ENCODE results near the gene AFF3. TPM values are rescaled to one million over a fixed set of nuclear protein-coding genes. Genes with fewer than 3 reads are reported as not detected.
A peak's percentile ranks its signal among the peaks of the same experiment; 100 is the strongest.
"Not testable (repeated sequence)": the region's sequence is repeated elsewhere in the genome, so short reads cannot be mapped to it uniquely, and the experiment has no call there.

Gene AFF3
- total and polyA plus RNA-seq, 9 donors: 2.4 to 7.2 (median 3.7) TPM

DNA sequence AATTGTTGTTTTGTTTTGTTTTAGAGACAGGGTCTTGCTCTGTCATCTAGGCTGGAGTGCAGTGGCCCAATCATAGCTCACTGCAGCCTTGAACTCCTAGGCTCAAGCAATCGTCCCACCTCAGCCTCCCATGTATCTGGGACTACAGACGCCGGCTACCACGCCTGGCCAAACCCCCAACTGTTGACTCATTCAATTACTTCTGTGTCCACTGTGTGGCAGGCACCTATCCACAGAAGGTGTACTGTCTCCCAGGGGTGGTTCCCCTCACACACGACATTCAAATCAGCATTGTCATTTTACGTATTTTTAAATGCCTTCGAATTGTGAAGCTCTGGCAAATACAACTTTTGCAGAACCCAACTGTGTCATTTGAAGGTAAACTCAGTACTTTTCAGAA is 464.6 kb downstream of the AFF3 start:
- 86% methylated on average over 5 of the region's 7 CpGs for WGBS (ENCODE audit: insufficient coverage)

DNA sequence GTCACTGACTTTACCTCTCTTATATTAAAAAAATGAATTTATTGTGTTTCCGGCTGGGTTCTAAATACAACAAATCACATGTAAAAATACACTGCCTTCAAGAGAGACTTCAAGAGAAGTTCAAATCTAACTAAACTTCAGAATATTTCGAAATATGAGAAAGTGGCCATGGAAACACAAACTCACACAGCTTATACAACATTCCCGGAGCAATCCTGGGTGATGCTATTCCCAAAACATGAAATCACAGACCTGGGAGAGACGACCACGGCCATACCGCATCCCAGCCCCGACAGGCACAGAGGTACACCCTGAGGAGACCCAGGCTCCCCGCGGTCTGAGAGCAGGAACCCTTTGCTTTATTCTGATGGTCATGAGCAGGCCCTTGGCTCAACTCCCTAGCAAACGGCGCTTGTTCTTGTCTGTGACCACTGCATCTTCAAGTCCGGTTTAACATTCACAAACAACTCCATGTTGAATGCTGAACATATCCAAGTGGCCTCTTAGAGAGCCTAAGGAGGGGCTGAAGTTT is 467.2 kb downstream of the AFF3 start:
- Histone ChIP-seq H3K4me1 (ENCODE audit: control insufficient read depth, insufficient read depth, low read length) (no peaks in the 10 kb centered on the region), H3K27me3 (ENCODE audit: control insufficient read depth, insufficient read depth, low read length) (no peaks in the 10 kb centered on the region), H3K4me3 (ENCODE audit: low read length) (no peak overlapping the region), H3K36me3 (ENCODE audit: control insufficient read depth, insufficient read depth, low read length) (no peaks in the 10 kb centered on the region), H3K27ac (ENCODE audit: low read length) (no peak overlapping the region), H3K9me3 (replicated peaks; ENCODE audit: control insufficient read depth, low read depth, low read length) (no peaks in the 10 kb centered on the region)
- DNase-seq: no peak
- WGBS (ENCODE audit: insufficient coverage): 84% methylated on average over 3 of the region's 12 CpGs

More for the DNA sequence above, 464.6 kb downstream of the AFF3 start:
- H3K27ac ChIP-seq (ENCODE audit: low read length): no peak overlapping the region
- DNase-seq: no peak
- no peaks in the 10 kb centered on the region for H3K27me3 ChIP-seq (ENCODE audit: control insufficient read depth, insufficient read depth, low read length)
- no peaks in the 10 kb centered on the region for H3K4me1 ChIP-seq (ENCODE audit: control insufficient read depth, insufficient read depth, low read length)
- H3K4me3 ChIP-seq (ENCODE audit: low read length): no peak overlapping the region
- no peaks in the 10 kb centered on the region for H3K36me3 ChIP-seq (ENCODE audit: control insufficient read depth, insufficient read depth, low read length)
- no peaks in the 10 kb centered on the region for H3K9me3 ChIP-seq (replicated peaks; ENCODE audit: control insufficient read depth, low read depth, low read length)

DNA sequence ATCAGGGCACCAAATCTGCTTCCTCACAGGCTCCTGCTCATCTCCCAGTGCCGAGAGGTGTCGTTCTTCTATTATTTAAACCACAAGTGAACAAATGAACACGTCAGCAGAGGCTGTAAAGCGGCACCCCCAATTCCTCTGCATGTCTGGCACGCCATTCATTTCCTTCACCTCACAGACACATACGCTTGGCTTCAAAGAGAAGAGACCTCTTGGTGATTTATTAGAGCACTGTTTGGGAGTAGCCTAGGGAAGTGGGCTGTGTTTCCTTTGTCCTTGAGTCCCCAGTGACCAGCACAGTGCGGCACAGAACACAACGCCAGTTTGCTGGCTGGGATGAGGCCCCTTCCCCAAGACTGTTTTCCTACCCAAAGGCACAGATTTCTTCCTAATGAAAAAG is 468.3 kb downstream of the AFF3 start:
- Histone ChIP-seq H3K27me3 (ENCODE audit: control insufficient read depth, insufficient read depth, low read length) (no peaks in the 10 kb centered on the region), H3K36me3 (ENCODE audit: control insufficient read depth, insufficient read depth, low read length) (no peaks in the 10 kb centered on the region), H3K4me1 (ENCODE audit: control insufficient read depth, insufficient read depth, low read length) (no peaks in the 10 kb centered on the region), H3K9me3 (replicated peaks; ENCODE audit: control insufficient read depth, low read depth, low read length) (peaks cover under 1% of the 10 kb centered on the region), H3K4me3 (ENCODE audit: low read length) (no peak overlapping the region), H3K27ac (ENCODE audit: low read length) (no peak overlapping the region)
- 71% methylated on average over 4 of the region's 8 CpGs for WGBS (ENCODE audit: insufficient coverage)
- no peak for DNase-seq

DNA sequence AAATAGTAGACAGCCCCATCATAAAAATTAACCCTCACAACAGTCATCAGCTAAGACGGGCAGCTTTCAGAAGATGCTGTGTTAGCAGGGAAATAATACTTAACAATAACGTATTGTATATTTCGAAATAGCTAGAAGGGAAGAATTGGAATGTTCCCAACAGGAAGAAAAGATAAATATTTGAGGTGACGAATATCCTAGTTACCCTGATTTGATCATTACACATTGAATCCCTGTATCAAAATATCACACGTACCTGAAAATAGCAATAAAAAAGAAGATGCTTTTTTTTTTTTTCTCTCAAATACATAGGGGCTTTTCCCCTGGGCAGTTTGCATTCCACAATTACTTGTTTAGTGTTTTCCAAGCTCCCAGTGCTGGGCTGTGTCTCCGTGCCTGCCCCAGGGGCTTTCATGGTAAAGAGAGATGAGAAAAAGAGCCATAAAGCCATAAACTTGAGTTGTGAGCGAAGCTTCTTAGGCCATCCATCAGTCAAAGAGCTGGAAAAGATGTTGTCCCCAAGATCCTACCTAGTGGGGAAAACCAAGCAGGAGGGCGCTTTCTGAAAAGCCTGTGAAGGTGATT is 469.5 kb downstream of the AFF3 start:
- Histone ChIP-seq H3K9me3 (replicated peaks; ENCODE audit: control insufficient read depth, low read depth, low read length) (peaks cover 8% of the 10 kb centered on the region), H3K4me1 (ENCODE audit: control insufficient read depth, insufficient read depth, low read length) (no peaks in the 10 kb centered on the region), H3K27ac (ENCODE audit: low read length) (no peak overlapping the region), H3K36me3 (ENCODE audit: control insufficient read depth, insufficient read depth, low read length) (no peaks in the 10 kb centered on the region), H3K4me3 (ENCODE audit: low read length) (no peak overlapping the region), H3K27me3 (ENCODE audit: control insufficient read depth, insufficient read depth, low read length) (no peaks in the 10 kb centered on the region)
- no CpG with 5 or more reads among the region's 8 CpGs for WGBS (ENCODE audit: insufficient coverage)
- no peak for DNase-seq

DNA sequence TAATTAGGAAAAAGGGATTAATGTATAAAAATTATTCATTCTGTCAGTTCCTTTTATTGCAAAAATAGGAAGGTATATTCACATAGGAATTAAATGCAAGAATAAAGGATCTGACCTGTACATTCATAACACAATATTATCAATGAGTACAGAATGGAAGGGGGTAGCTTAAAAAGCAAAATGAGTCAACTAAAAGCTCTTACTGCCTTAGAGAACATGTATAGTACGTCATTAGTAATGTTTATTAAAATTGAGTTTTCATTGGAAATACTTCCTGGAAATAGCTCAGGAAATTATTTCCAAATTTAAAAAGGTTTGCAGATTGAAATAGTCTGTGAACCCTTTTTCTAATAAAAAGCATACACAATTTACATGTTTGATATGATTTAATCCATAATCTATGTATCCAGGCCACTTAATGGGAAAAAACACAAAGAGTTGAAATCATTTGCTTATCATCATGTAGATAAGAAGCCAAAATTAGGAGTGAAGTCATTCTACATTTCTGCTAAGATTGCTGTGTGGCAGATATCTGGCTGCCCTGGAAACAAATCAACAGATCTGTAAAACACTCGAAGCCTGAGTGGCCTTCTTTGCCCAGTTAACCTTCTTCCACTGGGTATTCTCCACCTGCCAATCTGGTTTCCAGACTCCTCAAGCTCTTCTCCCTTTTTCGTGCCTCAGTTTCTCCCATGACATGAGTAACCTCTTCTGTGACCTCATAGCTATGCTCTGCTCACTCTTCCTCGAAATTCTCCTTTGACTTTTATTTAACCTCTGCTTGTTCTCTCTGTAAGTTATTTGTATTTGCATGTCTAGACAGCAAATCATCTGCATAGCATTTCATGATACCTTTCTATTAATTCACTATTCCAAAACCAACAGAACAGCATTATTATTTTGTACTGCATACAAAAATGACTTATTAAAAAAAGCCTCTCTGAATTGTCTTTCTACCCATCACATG is 471.3 kb downstream of the AFF3 start:
- WGBS (ENCODE audit: insufficient coverage): 44% methylated on average over 1 of the region's 4 CpGs
- peaks cover 8% of the 10 kb centered on the region for H3K9me3 ChIP-seq (replicated peaks; ENCODE audit: control insufficient read depth, low read depth, low read length)
- H3K27me3 ChIP-seq (ENCODE audit: control insufficient read depth, insufficient read depth, low read length): no peaks in the 10 kb centered on the region
- no peaks in the 10 kb centered on the region for H3K36me3 ChIP-seq (ENCODE audit: control insufficient read depth, insufficient read depth, low read length)
- H3K4me1 ChIP-seq (ENCODE audit: control insufficient read depth, insufficient read depth, low read length): no peaks in the 10 kb centered on the region
- no peak overlapping the region for H3K4me3 ChIP-seq (ENCODE audit: low read length)
- peak; percentile 46 for DNase-seq
- no peak overlapping the region for H3K27ac ChIP-seq (ENCODE audit: low read length)

DNA sequence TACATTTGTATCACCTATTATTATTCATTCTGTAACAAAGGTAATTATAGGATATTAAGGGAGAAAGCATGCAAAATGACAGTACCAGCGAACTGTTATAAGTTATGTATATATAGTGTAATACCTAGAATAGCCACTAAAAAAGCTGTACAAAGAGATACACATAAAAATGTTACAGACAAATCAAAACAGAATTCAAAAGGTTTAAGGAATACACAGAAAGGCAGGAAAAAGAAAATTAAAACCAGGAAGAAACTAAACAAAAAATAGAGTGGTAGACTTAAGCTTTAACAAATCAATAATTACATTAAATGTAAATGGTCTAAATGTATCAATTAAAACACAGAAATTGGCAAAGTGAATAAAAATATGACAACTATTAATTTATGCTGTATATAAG is 476.1 kb downstream of the AFF3 start:
- Histone ChIP-seq H3K4me1 (ENCODE audit: control insufficient read depth, insufficient read depth, low read length) (peaks cover 10% of the 10 kb centered on the region), H3K4me3 (ENCODE audit: low read length) (no peak overlapping the region), H3K27ac (ENCODE audit: low read length) (no peak overlapping the region), H3K9me3 (replicated peaks; ENCODE audit: control insufficient read depth, low read depth, low read length) (peaks cover 8% of the 10 kb centered on the region), H3K27me3 (ENCODE audit: control insufficient read depth, insufficient read depth, low read length) (no peaks in the 10 kb centered on the region), H3K36me3 (ENCODE audit: control insufficient read depth, insufficient read depth, low read length) (no peaks in the 10 kb centered on the region)
- no peak for DNase-seq
- WGBS (ENCODE audit: insufficient coverage): no CpG with 5 or more reads among the region's 1 CpG

DNA sequence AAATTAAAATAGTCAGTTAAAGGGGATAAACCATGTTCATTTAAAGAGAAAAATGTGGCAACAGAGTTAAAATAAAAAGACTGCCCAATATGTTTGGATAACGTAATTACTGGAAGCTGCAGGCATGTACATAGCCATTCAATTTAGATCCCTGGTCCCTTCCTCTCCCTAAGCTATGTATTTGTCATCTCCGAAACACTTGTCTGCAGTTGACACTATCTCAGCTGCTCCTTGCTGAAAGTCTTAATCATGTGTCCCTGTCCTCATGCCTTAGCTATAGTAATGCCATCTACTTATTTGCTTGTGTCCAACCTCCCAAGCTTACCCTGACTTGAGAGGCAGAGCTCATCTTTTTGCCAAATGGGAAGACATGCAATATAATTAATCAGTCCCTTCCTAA is 478.7 kb downstream of the AFF3 start:
- Histone ChIP-seq H3K27ac (ENCODE audit: low read length) (no peak overlapping the region), H3K9me3 (replicated peaks; ENCODE audit: control insufficient read depth, low read depth, low read length) (peaks cover 3% of the 10 kb centered on the region), H3K4me3 (ENCODE audit: low read length) (no peak overlapping the region), H3K36me3 (ENCODE audit: control insufficient read depth, insufficient read depth, low read length) (no peaks in the 10 kb centered on the region), H3K4me1 (ENCODE audit: control insufficient read depth, insufficient read depth, low read length) (peaks cover 28% of the 10 kb centered on the region), H3K27me3 (ENCODE audit: control insufficient read depth, insufficient read depth, low read length) (no peaks in the 10 kb centered on the region)
- WGBS (ENCODE audit: insufficient coverage): 79% methylated on average over 2 of the region's 2 CpGs
- DNase-seq: peak; percentile 42

DNA sequence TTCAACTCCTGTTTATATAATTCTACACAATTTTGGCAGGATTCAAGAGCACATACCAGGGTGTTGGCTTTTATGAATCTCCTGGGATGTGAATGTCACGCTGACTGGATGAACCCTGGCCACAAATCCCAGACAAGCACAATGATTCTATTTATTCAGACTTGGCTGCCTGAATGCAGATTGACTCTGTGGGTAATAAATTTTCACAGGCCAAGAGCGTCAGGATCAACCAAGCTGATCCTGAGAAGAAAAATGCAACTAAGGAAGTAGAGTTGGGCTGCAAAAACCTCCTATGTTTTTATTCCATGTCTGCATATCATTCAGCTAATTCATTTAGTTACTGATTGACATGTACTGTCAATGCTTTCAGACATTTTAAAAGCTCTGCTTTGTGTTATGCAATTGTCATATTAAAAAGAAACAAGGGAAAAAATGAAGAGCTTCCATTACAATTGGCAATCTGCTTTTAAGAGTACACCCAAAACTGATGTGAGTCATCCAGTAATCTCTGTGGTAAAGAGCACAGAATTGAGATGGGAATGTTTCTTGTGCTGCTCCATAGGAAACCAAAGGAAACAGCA is 479.5 kb downstream of the AFF3 start:
- Histone ChIP-seq H3K4me1 (ENCODE audit: control insufficient read depth, insufficient read depth, low read length) (peaks cover 28% of the 10 kb centered on the region), H3K27ac (ENCODE audit: low read length) (peak overlapping the region; percentile 13), H3K36me3 (ENCODE audit: control insufficient read depth, insufficient read depth, low read length) (no peaks in the 10 kb centered on the region), H3K9me3 (replicated peaks; ENCODE audit: control insufficient read depth, low read depth, low read length) (no peaks in the 10 kb centered on the region), H3K27me3 (ENCODE audit: control insufficient read depth, insufficient read depth, low read length) (no peaks in the 10 kb centered on the region), H3K4me3 (ENCODE audit: low read length) (no peak overlapping the region)
- peak; percentile 97 for DNase-seq
- no CpG with 5 or more reads among the region's 2 CpGs for WGBS (ENCODE audit: insufficient coverage)

DNA sequence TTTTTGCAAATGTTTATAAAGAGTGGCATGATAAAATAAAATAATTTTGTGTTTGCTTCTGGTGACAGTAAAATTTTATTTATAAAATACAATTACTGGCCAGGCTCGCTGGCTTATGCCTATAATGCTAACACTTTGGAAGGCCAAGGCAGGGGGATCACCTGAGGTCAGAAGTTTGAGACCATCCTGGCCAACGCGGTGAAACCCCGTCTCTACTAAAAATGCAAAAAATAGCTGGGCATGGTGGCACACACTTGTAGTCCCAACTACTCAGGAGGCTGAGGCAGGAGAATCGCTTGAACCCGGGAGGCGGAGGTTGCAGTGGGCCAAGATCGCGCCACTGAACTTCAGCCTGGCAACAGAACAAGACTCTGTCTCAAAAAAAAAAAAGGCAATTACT is 480.6 kb downstream of the AFF3 start:
- not testable (repeated sequence) for DNase-seq; H3K9me3 ChIP-seq (replicated peaks; ENCODE audit: control insufficient read depth, low read depth, low read length); H3K27ac ChIP-seq (ENCODE audit: low read length); H3K36me3 ChIP-seq (ENCODE audit: control insufficient read depth, insufficient read depth, low read length); H3K4me3 ChIP-seq (ENCODE audit: low read length); H3K27me3 ChIP-seq (ENCODE audit: control insufficient read depth, insufficient read depth, low read length)
- peaks cover 34% of the 10 kb centered on the region for H3K4me1 ChIP-seq (ENCODE audit: control insufficient read depth, insufficient read depth, low read length)
- 95% methylated on average over 3 of the region's 9 CpGs for WGBS (ENCODE audit: insufficient coverage)

Data from muscle of leg (tissue), 11 donors.